ENCODE measurements around the gene KRTAP4-5. TPM values are rescaled to one million over a fixed set of nuclear protein-coding genes. Genes with fewer than 3 reads are reported as not detected.

Gene KRTAP4-5
- total and polyA plus RNA-seq, 2 of the 13 experiments (the other 11 are each of a cell fraction or from before 2014, with no cell fraction given) = not detected

- Histone ChIP-seq H2AFZ (ENCODE audit: low read length) (no peak overlapping the region), H4K20me1 (ENCODE audit: insufficient read depth, low read length) (no peaks in the 10 kb centered on the region), H3K36me3 (replicated peaks in 1 of 2; ENCODE audit: control insufficient read depth in 1 of 2, insufficient read depth in 2 of 2, low read length in 2 of 2) (no peaks in the 10 kb centered on the region), H3K4me2 (ENCODE audit: low read depth, low read length) (no peak overlapping the region), H3K4me1 (ENCODE audit: insufficient read depth, low read length) (no peaks in the 10 kb centered on the region), H3K27ac (ENCODE audit: extremely low read length, insufficient read depth, low read length) (no peak overlapping the region), H3K79me2 (ENCODE audit: insufficient read depth, low read length) (no peaks in the 10 kb centered on the region), H3K9me3 (ENCODE audit: low read length) (no peaks in the 10 kb centered on the region), H3K27me3 (ENCODE audit: control insufficient read depth in 1 of 2, insufficient read depth in 2 of 2, low read length in 2 of 2) (no peaks in the 10 kb centered on the region; a peak in 1 of 5 replicates), H3K9ac (ENCODE audit: insufficient read depth, low read depth, low read length) (no peak overlapping the region), H3K4me3 (replicated peaks in 1 of 3; ENCODE audit: insufficient read depth in 1 of 3, low read depth in 2 of 3, low read length in 3 of 3) (no peak overlapping the region)
- ChIA-PET CTCF (ENCODE audit: low intra/inter-chr PET ratio, low total read pairs) (no interaction called here), POLR2A (no interaction called here)
- BruUV-seq (replicated peaks) = no TSS peak
- ATAC-seq (no peak), DNase-seq (ENCODE audit: low spot score) (no peak), FAIRE-seq (no peak)
- TF ChIP-seq MAFK (conservative IDR thresholded peaks at IDR 0.05 in 1 of 2, IDR thresholded peaks at IDR 0.05 in 1 of 2; ENCODE audit: low read length in 2 of 2) = peak; percentile 58 to 79
- TF ChIP-seq ZMAT3 (CRISPR knock-in tag; conservative IDR thresholded peaks at IDR 0.05) = no peak
- TF ChIP-seq MAFF (IDR thresholded peaks at IDR 0.05; ENCODE audit: low read depth, low read length) = peak; percentile 50; the same call in 1 of the 2 replicates
- 17% methylated on average over 2 of the region's 2 CpGs for WGBS (ENCODE audit: low lambda C conversion rate)
- in situ Hi-C loops (cut with HindIII; ENCODE audit: extremely low pct_ligation_motif_present, low pct_unique_long_range_greater_than_20kb) (no loop called here), intact Hi-C loops (cut with micrococcal nuclease; ENCODE audit: unreplicated experiment) (no loop called here)
Observed at GRCh38 chr17:41151525-41151924, 1.9 kb upstream of the KRTAP4-5 start.

- in situ Hi-C loops (cut with HindIII; ENCODE audit: extremely low pct_ligation_motif_present, low pct_unique_long_range_greater_than_20kb) = no loop called here
- no peak for TF ChIP-seq ZBTB25 (CRISPR knock-in tag; IDR thresholded peaks at IDR 0.05)
- peak; percentile 22; the same call in 1 of the 2 replicates for TF ChIP-seq CEBPB (IDR thresholded peaks at IDR 0.05; ENCODE audit: borderline replicate concordance, low read depth, low read length)
- no peak for TF ChIP-seq ZNF33A (CRISPR knock-in tag; IDR thresholded peaks at IDR 0.05; ENCODE audit: borderline replicate concordance)
- no peak for TF ChIP-seq ATRX (CRISPR knock-in tag; IDR thresholded peaks at IDR 0.05; ENCODE audit: borderline replicate concordance)
- TF ChIP-seq ZNF709 (CRISPR knock-in tag; IDR thresholded peaks at IDR 0.05) = no peak
- TF ChIP-seq, protein P1, sequence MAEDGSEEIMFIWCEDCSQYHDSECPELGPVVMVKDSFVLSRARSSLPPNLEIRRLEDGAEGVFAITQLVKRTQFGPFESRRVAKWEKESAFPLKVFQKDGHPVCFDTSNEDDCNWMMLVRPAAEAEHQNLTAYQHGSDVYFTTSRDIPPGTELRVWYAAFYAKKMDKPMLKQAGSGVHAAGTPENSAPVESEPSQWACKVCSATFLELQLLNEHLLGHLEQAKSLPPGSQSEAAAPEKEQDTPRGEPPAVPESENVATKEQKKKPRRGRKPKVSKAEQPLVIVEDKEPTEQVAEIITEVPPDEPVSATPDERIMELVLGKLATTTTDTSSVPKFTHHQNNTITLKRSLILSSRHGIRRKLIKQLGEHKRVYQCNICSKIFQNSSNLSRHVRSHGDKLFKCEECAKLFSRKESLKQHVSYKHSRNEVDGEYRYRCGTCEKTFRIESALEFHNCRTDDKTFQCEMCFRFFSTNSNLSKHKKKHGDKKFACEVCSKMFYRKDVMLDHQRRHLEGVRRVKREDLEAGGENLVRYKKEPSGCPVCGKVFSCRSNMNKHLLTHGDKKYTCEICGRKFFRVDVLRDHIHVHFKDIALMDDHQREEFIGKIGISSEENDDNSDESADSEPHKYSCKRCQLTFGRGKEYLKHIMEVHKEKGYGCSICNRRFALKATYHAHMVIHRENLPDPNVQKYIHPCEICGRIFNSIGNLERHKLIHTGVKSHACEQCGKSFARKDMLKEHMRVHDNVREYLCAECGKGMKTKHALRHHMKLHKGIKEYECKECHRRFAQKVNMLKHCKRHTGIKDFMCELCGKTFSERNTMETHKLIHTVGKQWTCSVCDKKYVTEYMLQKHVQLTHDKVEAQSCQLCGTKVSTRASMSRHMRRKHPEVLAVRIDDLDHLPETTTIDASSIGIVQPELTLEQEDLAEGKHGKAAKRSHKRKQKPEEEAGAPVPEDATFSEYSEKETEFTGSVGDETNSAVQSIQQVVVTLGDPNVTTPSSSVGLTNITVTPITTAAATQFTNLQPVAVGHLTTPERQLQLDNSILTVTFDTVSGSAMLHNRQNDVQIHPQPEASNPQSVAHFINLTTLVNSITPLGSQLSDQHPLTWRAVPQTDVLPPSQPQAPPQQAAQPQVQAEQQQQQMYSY (CRISPR knock-in tag; IDR thresholded peaks at IDR 0.05) = no peak
- intact Hi-C loops (cut with micrococcal nuclease; ENCODE audit: unreplicated experiment) = no loop called here
- POLR2A ChIA-PET = no interaction called here
- H3K4me3 ChIP-seq (replicated peaks in 1 of 3; ENCODE audit: insufficient read depth in 1 of 3, low read depth in 2 of 3, low read length in 3 of 3) = no peak overlapping the region
- H3K79me2 ChIP-seq (ENCODE audit: insufficient read depth, low read length) = no peaks in the 10 kb centered on the region
- H3K27ac ChIP-seq (ENCODE audit: extremely low read length, insufficient read depth, low read length) = no peak overlapping the region
- FAIRE-seq = no peak
- WGBS (ENCODE audit: low lambda C conversion rate) = 22% methylated on average over 4 of the region's 4 CpGs
- no peaks in the 10 kb centered on the region for H3K36me3 ChIP-seq (replicated peaks in 1 of 2; ENCODE audit: control insufficient read depth in 1 of 2, insufficient read depth in 2 of 2, low read length in 2 of 2)
- H3K4me2 ChIP-seq (ENCODE audit: low read depth, low read length) = no peak overlapping the region
- no peak overlapping the region for H3K9ac ChIP-seq (ENCODE audit: insufficient read depth, low read depth, low read length)
- no peaks in the 10 kb centered on the region for H4K20me1 ChIP-seq (ENCODE audit: insufficient read depth, low read length)
- no peaks in the 10 kb centered on the region for H3K9me3 ChIP-seq (ENCODE audit: low read length)
- no peak for DNase-seq (ENCODE audit: low spot score)
- BruUV-seq (replicated peaks) = no TSS peak
- CTCF ChIA-PET (ENCODE audit: low intra/inter-chr PET ratio, low total read pairs) = no interaction called here
- no peaks in the 10 kb centered on the region for H3K4me1 ChIP-seq (ENCODE audit: insufficient read depth, low read length)
- ATAC-seq = no peak
- no peak overlapping the region for H2AFZ ChIP-seq (ENCODE audit: low read length)
- H3K27me3 ChIP-seq (ENCODE audit: control insufficient read depth in 1 of 2, insufficient read depth in 2 of 2, low read length in 2 of 2) = no peaks in the 10 kb centered on the region; a peak in 1 of 5 replicates
Observed at GRCh38 chr17:41150026-41150425, 401 bp upstream of the KRTAP4-5 start.

Measured in HepG2 (cell line).